Measurements from ENCODE around the gene HEPACAM2.
A peak's percentile ranks its signal among the peaks of the same experiment; 100 is the strongest.

Gene HEPACAM2

GRCh38 chr7:93235541-93235940 is 9.3 kb upstream of the HEPACAM2 start:
- H3K4me2 ChIP-seq (ENCODE audit: low read length) = no peak overlapping the region
- no peaks in the 10 kb centered on the region for H3K27me3 ChIP-seq (ENCODE audit: control insufficient read depth, insufficient read depth, low read length)
- no peak overlapping the region for H2AFZ ChIP-seq
- no peak overlapping the region for H3K4me3 ChIP-seq (ENCODE audit: low read depth, low read length)
- no peaks in the 10 kb centered on the region for H3K9me3 ChIP-seq (ENCODE audit: control insufficient read depth, low read length)
- no peak overlapping the region for H3K27ac ChIP-seq
- no peaks in the 10 kb centered on the region for H3K36me3 ChIP-seq (ENCODE audit: control insufficient read depth, insufficient read depth, low read length)
- TF ChIP-seq, protein P1, sequence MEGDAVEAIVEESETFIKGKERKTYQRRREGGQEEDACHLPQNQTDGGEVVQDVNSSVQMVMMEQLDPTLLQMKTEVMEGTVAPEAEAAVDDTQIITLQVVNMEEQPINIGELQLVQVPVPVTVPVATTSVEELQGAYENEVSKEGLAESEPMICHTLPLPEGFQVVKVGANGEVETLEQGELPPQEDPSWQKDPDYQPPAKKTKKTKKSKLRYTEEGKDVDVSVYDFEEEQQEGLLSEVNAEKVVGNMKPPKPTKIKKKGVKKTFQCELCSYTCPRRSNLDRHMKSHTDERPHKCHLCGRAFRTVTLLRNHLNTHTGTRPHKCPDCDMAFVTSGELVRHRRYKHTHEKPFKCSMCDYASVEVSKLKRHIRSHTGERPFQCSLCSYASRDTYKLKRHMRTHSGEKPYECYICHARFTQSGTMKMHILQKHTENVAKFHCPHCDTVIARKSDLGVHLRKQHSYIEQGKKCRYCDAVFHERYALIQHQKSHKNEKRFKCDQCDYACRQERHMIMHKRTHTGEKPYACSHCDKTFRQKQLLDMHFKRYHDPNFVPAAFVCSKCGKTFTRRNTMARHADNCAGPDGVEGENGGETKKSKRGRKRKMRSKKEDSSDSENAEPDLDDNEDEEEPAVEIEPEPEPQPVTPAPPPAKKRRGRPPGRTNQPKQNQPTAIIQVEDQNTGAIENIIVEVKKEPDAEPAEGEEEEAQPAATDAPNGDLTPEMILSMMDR (IDR thresholded peaks at IDR 0.05) = no peak
- peaks cover 25% of the 10 kb centered on the region for H3K79me2 ChIP-seq
- no peaks in the 10 kb centered on the region for H3K4me1 ChIP-seq
- H3K9ac ChIP-seq = no peak overlapping the region

- H3K4me3 ChIP-seq (ENCODE audit: low read depth, low read length) = peak overlapping the region; percentile 86
- H2AFZ ChIP-seq = peak overlapping the region; percentile 96
- no peak overlapping the region for H3K9ac ChIP-seq
- peak overlapping the region; percentile 89 for H3K27ac ChIP-seq
- H3K79me2 ChIP-seq = peaks cover 22% of the 10 kb centered on the region
- no peaks in the 10 kb centered on the region for H3K9me3 ChIP-seq (ENCODE audit: control insufficient read depth, low read length)
- TF ChIP-seq, protein P1 (IDR thresholded peaks at IDR 0.05) = no peak
- no peaks in the 10 kb centered on the region for H3K4me1 ChIP-seq
- peak overlapping the region; percentile 69 for H3K4me2 ChIP-seq (ENCODE audit: low read length)
- no peaks in the 10 kb centered on the region for H3K36me3 ChIP-seq (ENCODE audit: control insufficient read depth, insufficient read depth, low read length)
- H3K27me3 ChIP-seq (ENCODE audit: control insufficient read depth, insufficient read depth, low read length) = no peaks in the 10 kb centered on the region
Measured at GRCh38 chr7:93232673-93233018, 6.4 kb upstream of the HEPACAM2 start.

GRCh38 chr7:93231799-93232672 is 5.8 kb upstream of the HEPACAM2 start, which contains the start of gene VPS50:
VPS50 (plus strand) TSS chr7:93232366; CDS start chr7:93232468, 102 bp downstream.
- Histone ChIP-seq H3K4me3 (ENCODE audit: low read depth, low read length) (peak within 1 kb of the TSS; percentile 86), H3K4me1 (no peaks in the 10 kb centered on the region), H3K27me3 (ENCODE audit: control insufficient read depth, insufficient read depth, low read length) (no peaks in the 10 kb centered on the region), H3K79me2 (peaks cover 22% of the 10 kb centered on the region), H3K36me3 (ENCODE audit: control insufficient read depth, insufficient read depth, low read length) (no peaks in the 10 kb centered on the region), H2AFZ (peak within 1 kb of the TSS; percentile 96), H3K9me3 (ENCODE audit: control insufficient read depth, low read length) (no peaks in the 10 kb centered on the region), H3K4me2 (ENCODE audit: low read length) (peak within 1 kb of the TSS; percentile 69), H3K9ac (peak within 1 kb of the TSS; percentile 34), H3K27ac (peak within 1 kb of the TSS; percentile 89)
- TF ChIP-seq, protein P1 (IDR thresholded peaks at IDR 0.05) = no peak

DNA sequence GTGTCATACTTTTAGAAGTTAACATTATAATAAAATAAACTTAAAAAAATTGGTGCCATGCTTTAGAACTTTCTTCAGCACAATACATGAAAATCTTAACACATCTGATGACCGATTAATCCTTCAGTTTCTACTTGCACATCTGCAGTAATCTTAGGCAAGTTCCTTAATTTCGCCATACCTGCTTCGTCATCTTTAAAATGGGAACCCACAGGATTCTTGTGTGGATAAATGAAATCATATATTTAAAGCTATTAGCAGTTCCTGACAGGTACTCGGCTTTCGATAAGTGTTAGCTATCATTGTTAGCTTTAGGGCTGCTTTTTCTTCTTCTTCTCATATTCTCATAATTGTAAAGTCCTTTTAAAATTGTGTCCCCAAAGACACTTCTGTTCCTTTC is 5.0 kb upstream of the HEPACAM2 start:
- Histone ChIP-seq H3K9ac (no peak overlapping the region), H3K27ac (peak overlapping the region; percentile 89), H3K4me3 (ENCODE audit: low read depth, low read length) (peak overlapping the region; percentile 86), H3K4me2 (ENCODE audit: low read length) (peak overlapping the region; percentile 58), H3K27me3 (ENCODE audit: control insufficient read depth, insufficient read depth, low read length) (no peaks in the 10 kb centered on the region), H3K4me1 (no peaks in the 10 kb centered on the region), H3K9me3 (ENCODE audit: control insufficient read depth, low read length) (no peaks in the 10 kb centered on the region), H3K36me3 (ENCODE audit: control insufficient read depth, insufficient read depth, low read length) (no peaks in the 10 kb centered on the region), H2AFZ (peak overlapping the region; percentile 96), H3K79me2 (peaks cover 22% of the 10 kb centered on the region)
- TF ChIP-seq, protein P1 (IDR thresholded peaks at IDR 0.05) = no peak

Measured in parathyroid adenoma (tissue), 2 donors.